ENCODE data around the gene BCL2L13. TPM values are rescaled to one million over a fixed set of nuclear protein-coding genes. Genes with fewer than 3 reads are reported as not detected.

BCL2L13 gene
- total RNA-seq, 2 experiments from 2014 or later, result 36.1 to 38.3 TPM

DNA sequence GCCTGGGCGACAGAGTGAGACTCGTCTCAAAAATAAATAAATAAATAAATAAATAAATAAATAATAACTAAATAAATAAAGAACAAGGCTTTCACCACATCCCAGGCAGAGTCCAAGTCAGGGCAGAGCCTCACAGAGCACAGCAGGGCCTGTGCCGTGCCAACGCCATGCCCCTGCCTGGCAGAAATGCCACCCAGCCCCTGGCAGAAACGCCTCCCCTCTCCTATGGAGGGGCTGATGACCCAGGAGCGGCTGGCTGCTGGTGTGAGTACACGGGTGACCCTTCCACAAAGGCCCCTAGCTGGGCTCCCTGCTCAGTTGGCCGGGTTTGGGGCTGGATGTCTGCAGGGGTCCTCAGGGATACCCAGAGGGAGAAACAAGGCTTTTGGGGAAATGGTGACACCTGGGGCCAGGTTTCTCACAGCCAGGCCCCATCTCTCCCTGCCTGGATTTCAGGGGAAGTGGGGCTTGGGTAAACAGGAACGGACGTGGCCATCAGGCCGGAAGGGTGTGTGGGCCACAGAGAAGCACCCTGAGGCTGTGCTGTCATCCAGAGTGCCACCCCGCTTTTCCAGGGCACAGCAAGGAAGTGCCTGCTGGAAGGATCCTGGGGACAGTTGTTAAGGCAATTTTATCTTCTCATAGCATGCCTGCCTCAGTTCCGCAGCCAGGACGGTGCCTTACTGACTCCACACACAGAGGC, 130.6 kb downstream of the BCL2L13 start:
- no peak overlapping the region for H3K27ac Mint-ChIP-seq
- CTCF ChIA-PET, result interaction anchor here (1.0 to 1.1 kb wide), 2 partner anchors 16 to 228 kb away, joined by 3 to 6 read pairs; no protein-coding TSS in a partner anchor
- peaks cover 1% of the 10 kb centered on the region for H3K27me3 Mint-ChIP-seq
- H3K9me3 Mint-ChIP-seq, result no peaks in the 10 kb centered on the region
- POLR2A ChIA-PET, result interaction anchor here (3.7 kb wide), 1 partner anchor 8 kb away, joined by 25 read pairs; no protein-coding TSS in a partner anchor
- ATAC-seq, result no peak
- TF ChIP-seq, protein P1, sequence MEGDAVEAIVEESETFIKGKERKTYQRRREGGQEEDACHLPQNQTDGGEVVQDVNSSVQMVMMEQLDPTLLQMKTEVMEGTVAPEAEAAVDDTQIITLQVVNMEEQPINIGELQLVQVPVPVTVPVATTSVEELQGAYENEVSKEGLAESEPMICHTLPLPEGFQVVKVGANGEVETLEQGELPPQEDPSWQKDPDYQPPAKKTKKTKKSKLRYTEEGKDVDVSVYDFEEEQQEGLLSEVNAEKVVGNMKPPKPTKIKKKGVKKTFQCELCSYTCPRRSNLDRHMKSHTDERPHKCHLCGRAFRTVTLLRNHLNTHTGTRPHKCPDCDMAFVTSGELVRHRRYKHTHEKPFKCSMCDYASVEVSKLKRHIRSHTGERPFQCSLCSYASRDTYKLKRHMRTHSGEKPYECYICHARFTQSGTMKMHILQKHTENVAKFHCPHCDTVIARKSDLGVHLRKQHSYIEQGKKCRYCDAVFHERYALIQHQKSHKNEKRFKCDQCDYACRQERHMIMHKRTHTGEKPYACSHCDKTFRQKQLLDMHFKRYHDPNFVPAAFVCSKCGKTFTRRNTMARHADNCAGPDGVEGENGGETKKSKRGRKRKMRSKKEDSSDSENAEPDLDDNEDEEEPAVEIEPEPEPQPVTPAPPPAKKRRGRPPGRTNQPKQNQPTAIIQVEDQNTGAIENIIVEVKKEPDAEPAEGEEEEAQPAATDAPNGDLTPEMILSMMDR (IDR thresholded peaks at IDR 0.05), result no peak
- H3K4me3 Mint-ChIP-seq, result no peak overlapping the region
- peaks cover 54% of the 10 kb centered on the region for H3K4me1 Mint-ChIP-seq (ENCODE audit: low read depth)
- H3K36me3 Mint-ChIP-seq (ENCODE audit: low read depth), result peaks cover 2% of the 10 kb centered on the region
- no peak for DNase-seq
- intact Hi-C loops (cut with micrococcal nuclease), result no loop called here

DNA sequence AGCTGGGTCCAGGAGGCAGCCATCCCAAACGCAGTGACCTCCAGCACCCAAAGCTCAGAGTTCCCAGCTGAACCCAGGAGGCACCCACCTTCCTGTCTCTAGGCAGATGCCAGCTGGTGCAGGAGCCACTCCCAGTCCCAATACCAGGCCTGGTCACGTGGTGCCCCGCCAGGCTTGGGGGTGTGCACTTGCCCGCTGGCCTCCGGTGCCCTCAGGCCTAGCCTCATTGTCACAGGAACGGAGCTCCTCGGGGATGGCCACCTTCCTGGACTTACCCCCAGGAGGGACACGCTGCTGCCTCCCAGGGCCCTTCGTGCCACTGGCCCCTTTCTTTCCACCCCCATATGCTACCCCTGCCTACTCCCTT, 131.1 kb downstream of the BCL2L13 start:
- Mint-ChIP-seq H3K36me3 (ENCODE audit: low read depth) (peaks cover 2% of the 10 kb centered on the region), H3K27ac (no peak overlapping the region), H3K27me3 (peaks cover 1% of the 10 kb centered on the region), H3K4me3 (no peak overlapping the region), H3K4me1 (ENCODE audit: low read depth) (peaks cover 51% of the 10 kb centered on the region), H3K9me3 (no peaks in the 10 kb centered on the region)
- ChIA-PET CTCF (interaction anchor here (1.0 to 1.1 kb wide), 2 partner anchors 16 to 227 kb away, joined by 3 to 6 read pairs; no protein-coding TSS in a partner anchor), POLR2A (interaction anchor here (1.2 to 3.7 kb wide), 2 partner anchors 8 to 12 kb away, joined by 5 to 25 read pairs; no protein-coding TSS in a partner anchor)
- DNase-seq (no peak), ATAC-seq (no peak)
- intact Hi-C loops (cut with micrococcal nuclease), result no loop called here
- TF ChIP-seq, protein P1 (IDR thresholded peaks at IDR 0.05), result no peak

DNA sequence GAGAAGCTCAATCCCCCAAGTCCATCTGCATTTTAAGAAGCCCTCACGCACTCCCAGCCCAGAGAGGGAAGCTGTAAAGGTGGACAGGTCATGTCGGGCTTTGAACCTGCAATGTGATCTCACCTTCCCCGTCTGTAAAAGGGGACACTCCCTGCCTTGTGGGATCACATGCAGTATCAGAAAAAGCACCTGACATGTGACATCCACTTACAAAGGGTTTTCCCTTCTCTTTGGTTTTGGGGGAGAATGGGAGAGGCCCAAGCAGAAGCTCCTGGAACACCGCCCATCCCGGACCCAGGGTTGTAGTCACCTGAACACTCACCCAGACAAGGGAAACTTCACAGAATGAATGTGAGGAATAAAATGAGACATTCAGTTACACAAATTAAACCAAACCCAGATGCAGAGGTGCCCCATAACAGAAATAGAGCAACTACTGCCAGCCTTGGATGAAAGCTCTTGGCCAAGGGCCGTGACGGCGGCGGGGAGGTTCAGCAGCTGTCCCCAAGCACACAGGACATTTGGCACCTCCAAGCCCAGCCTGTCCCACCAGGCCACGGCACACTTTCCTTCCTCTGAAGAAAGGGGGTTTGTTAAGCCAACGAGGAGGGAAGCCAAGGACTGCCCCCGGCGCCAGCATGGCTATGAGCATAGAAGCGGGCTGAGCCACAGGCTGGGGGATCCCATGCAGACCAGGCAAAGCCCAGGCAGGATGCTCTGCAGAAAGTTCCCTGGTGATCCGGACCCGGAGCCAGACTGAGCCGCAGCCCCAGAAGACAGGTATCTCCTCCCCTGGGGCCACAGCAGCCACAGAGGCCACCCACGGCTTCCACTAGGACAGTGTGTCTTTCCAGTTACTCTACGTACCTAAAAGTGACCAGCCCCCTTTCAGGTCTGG, 131.9 kb downstream of the BCL2L13 start:
- H3K4me3 Mint-ChIP-seq, result no peak overlapping the region
- ChIA-PET POLR2A (interaction anchor here (0.8 to 3.7 kb wide), 3 partner anchors 7 to 11 kb away, joined by 3 to 25 read pairs (median 5); no protein-coding TSS in a partner anchor), CTCF (interaction anchor here (1.0 to 1.9 kb wide), 3 partner anchors 15 to 226 kb away, joined by 3 to 6 read pairs (median 5); no protein-coding TSS in a partner anchor)
- peaks cover 1% of the 10 kb centered on the region for H3K27me3 Mint-ChIP-seq
- H3K9me3 Mint-ChIP-seq, result no peaks in the 10 kb centered on the region
- TF ChIP-seq, protein P1 (IDR thresholded peaks at IDR 0.05), result no peak
- no peak for ATAC-seq
- intact Hi-C loops (cut with micrococcal nuclease), result no loop called here
- no peak for DNase-seq
- H3K4me1 Mint-ChIP-seq (ENCODE audit: low read depth), result peaks cover 55% of the 10 kb centered on the region
- no peak overlapping the region for H3K27ac Mint-ChIP-seq
- peaks cover 2% of the 10 kb centered on the region for H3K36me3 Mint-ChIP-seq (ENCODE audit: low read depth)

DNA sequence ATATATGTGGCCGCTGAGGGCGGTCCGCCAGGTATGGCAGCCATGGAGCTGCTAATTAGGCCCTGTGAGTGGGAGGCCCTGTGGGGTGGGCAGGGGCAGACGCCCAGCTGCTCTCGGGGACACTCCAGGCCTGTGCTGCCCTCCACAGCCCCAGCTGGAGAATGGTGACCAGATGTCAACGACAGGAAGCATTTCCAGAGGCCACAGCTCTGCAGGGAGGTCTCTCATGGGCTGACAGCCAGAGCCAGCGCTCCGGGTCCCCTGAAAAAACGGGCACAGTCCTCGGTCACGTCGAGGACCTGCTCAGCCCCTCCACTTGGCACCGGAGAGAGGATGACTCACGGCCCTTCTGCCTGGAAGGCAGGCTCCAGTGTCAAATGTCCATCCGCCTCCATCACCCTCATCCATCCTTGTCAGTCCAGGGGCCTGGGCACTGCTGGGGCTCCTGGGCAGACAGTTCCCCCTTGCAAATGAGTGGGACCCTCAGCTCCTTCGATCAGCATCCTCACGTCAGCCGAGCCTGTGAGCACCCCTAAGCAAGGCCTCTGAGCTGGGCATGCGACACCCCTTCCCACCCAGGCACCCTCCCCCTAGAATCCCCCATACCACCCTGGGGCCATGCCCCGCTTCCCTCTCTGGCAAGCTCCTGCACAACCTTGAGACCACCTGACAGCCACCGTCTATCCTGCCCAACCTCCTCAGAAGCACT, 133.8 kb downstream of the BCL2L13 start:
- ChIA-PET POLR2A (interaction anchor here (0.8 to 2.0 kb wide), 8 partner anchors 8 to 318 kb away, joined by 3 to 6 read pairs (median 4); no protein-coding TSS in a partner anchor), CTCF (interaction anchor here (1.9 kb wide), 3 partner anchors 13 to 30 kb away, joined by 5 to 9 read pairs (median 8); no protein-coding TSS in a partner anchor)
- ATAC-seq (no peak), DNase-seq (no peak)
- no peaks in the 10 kb centered on the region for H3K9me3 Mint-ChIP-seq
- intact Hi-C loops (cut with micrococcal nuclease), result no loop called here
- H3K36me3 Mint-ChIP-seq (ENCODE audit: low read depth), result peaks cover 2% of the 10 kb centered on the region
- no peak overlapping the region for H3K27ac Mint-ChIP-seq
- TF ChIP-seq, protein P1 (IDR thresholded peaks at IDR 0.05), result no peak
- H3K4me1 Mint-ChIP-seq (ENCODE audit: low read depth), result peaks cover 68% of the 10 kb centered on the region
- peak overlapping the region; percentile 77 for H3K4me3 Mint-ChIP-seq
- H3K27me3 Mint-ChIP-seq, result peaks cover 1% of the 10 kb centered on the region
